LNCAP (cell line): ENCODE measurements around the gene RACGAP1.

Source experiments
- CTCF ChIP-seq: fragments of 450-650 bp; IDR thresholded peaks from 2 replicates; pipeline ENCODE4 v1.5.1; 2017; ENCODE audit warnings: mild to moderate bottlenecking

RACGAP1 gene

GRCh38 chr12:50047693-50048250 lies 22.5 kb upstream of the RACGAP1 start:
- TF ChIP-seq CTCF: no peak

- no peak for TF ChIP-seq CTCF
These were observed 18.6 kb upstream of the RACGAP1 start for GRCh38 chr12:50043854-50044253.

GRCh38 chr12:50043308-50043707 lies 18.0 kb upstream of the RACGAP1 start:
- no peak for TF ChIP-seq CTCF

- TF ChIP-seq CTCF: no peak
These were observed 17.4 kb upstream of the RACGAP1 start for GRCh38 chr12:50042693-50043092.

GRCh38 chr12:50041962-50042361 lies 16.7 kb upstream of the RACGAP1 start:
- no peak for TF ChIP-seq CTCF

GRCh38 chr12:50041062-50041860 lies 16.0 kb upstream of the RACGAP1 start:
- TF ChIP-seq CTCF: no peak

GRCh38 chr12:50040657-50041056 lies 15.4 kb upstream of the RACGAP1 start:
- TF ChIP-seq CTCF: no peak
